COLO668 (cell line): ENCODE measurements around the gene COPA.
A peak's percentile ranks its signal among the peaks of the same experiment; 100 is the strongest.

Experiments
- DNase-seq: peaks from one replicate; lab custom pipeline; 2025; ENCODE audit not compliant: unreplicated experiment; lab: John Stamatoyannopoulos, UW

The COPA gene

GRCh38 chr1:160363010-160363409 is 20.0 kb upstream of the COPA start:
- DNase-seq: no peak

- no peak for DNase-seq
Observed at GRCh38 chr1:160362168-160362957, 19.3 kb upstream of the COPA start.

- DNase-seq: no peak
Observed at GRCh38 chr1:160361814-160362167, 18.7 kb upstream of the COPA start.

- no peak for DNase-seq
Observed at GRCh38 chr1:160361199-160361598, 18.1 kb upstream of the COPA start.

- no peak for DNase-seq
Observed at GRCh38 chr1:160360227-160360695, 17.2 kb upstream of the COPA start.

- DNase-seq: no peak
Observed at GRCh38 chr1:160359559-160360226, 16.6 kb upstream of the COPA start.

DNA sequence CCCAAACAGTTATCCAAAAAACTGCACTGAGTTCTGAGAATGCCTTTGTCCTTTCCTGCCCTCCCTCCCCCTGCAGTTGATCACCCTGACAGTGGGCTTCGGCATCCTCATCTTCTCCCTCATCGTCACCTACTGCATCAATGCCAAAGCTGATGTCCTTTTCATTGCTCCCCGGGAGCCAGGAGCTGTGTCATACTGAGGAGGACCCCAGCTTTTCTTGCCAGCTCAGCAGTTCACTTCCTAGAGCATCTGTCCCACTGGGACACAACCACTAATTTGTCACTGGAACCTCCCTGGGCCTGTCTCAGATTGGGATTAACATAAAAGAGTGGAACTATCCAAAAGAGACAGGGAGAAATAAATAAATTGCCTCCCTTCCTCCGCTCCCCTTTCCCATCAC is 15.0 kb upstream of the COPA start:
- DNase-seq: no peak

DNA sequence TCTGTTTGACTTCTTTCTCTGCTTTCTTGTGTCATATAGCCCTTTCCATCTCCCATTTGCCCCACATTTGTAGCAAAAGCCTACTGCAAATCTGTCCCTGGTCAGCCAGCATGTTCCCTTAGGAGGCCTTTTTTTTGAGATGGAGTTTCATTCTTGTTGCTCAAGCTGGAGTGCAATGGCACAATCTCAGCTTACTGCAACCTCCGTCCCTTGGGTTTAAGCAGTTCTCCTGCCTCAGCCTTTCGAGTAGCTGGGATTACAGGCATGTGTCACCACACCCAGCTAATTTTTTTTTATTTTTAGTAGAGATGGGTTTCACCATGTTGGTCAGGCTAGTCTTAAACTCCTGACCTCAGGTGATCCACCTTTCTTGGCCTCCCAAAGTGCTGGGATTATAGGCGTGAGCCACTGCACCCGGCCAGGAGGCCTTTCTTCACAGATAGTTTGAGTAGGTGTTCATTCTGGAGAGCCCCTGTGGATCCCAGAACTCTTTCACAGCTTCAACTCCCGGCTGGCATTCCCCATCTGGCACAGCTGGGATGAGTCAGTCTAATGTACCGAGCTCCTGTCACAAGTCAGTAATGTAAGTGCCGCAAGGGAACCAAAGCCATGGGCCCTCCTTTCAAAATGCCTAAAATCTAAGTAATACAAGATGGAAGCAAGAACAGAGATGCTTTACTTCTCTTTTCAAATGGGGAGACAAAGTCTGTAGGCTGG is 14.4 kb upstream of the COPA start:
- no peak for DNase-seq

DNA sequence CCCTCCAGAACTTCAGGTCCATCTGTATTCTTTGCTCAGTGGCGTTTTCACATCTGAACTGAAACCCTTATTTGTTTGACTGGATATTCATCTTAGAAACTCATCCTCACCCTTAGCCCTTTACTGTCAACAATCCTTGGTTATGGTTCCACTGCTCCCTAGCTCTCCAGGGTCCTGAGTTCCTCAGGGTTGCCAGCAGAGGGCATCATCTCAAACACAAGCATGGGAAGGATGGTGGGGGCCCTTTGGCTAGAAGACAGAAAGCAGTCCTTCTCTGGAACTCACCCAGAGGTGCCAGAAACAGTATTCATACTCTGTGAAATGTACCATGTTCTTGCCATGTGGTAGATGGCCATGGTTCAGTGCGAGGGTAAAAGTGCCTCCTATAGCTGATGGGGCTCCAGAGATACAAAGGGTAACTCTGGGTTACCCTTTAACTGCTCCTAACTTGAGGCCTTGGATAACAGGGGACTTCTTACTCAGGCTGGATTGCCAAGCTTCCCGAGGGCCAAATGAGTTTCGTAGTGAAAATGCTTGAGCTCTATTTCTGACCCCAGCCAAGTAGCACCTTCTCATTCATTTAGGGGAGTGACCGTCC is 11.4 kb upstream of the COPA start:
- no peak for DNase-seq

DNA sequence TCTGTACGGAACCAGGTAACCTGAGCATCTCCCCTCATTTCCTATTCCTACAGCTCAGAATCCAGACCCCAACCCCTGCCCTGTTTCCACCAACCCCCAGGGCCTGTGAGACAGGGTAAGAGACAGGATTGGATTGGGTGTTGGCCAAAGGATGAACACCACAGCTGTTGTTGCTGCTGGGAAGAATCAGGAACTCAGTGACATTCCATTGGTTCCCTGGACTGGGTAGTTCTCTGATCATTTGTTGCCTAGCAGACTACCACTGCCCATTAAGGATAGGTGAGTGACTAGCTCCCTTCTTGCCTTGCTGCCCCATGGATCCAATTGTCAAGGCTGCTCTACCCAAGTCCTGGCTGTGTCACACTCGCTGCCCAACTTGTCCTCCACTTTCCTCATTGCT is 10.2 kb upstream of the COPA start:
- no peak for DNase-seq

GRCh38 chr1:160352555-160352954 is 9.5 kb upstream of the COPA start:
- no peak for DNase-seq

GRCh38 chr1:160351629-160352028 is 8.6 kb upstream of the COPA start:
- no peak for DNase-seq

- DNase-seq: no peak
Observed at GRCh38 chr1:160346958-160347357, 3.9 kb upstream of the COPA start.

- no peak for DNase-seq
Observed at GRCh38 chr1:160346463-160346862, 3.4 kb upstream of the COPA start.

DNA sequence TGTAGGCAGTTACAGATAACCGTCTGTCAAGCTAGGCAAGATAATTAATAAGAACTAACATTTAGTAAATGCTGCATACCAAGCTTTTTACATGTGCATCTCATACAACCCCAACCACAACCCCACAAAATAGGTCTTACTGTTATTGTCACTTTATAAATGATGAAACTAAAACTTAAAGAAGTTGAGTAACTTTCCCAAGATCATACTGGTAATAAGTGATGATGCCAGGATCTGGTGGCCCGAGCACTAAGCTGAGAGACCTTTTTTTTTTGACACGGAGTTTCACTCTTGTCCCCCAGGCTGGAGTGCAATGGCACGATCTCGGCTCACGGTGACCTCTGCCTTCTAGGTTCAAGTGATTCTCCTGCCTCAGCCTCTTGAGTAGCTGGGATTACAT is 1.9 kb upstream of the COPA start:
- DNase-seq: no peak

GRCh38 chr1:160344241-160344640 is 1.2 kb upstream of the COPA start:
- DNase-seq: no peak

DNA sequence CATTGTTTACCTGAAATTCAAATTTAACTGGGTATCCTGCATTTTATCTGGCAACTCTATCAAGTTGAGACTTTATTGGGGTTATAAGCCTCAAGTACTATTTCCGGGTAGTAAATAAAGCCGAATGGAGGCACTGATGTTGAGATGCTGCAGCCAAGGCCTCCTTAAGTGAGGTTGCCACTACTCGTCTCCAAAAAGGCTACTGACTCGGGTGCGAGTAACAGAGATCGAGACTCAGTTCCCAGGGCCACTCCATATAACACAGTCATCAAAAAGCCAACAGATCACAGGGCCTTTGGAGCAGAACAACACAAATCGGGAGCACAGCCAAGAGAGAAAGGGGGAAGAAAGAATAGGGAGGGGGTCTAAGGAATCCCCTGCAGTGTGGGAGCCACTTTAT is 524 bp downstream of the COPA start:
- DNase-seq: no peak

- no peak for DNase-seq
Observed at GRCh38 chr1:160340866-160341265, 2.2 kb downstream of the COPA start.

- DNase-seq: no peak
Observed at GRCh38 chr1:160340146-160340545, 2.9 kb downstream of the COPA start.

GRCh38 chr1:160338580-160338979 is 4.5 kb downstream of the COPA start:
- DNase-seq: no peak

DNA sequence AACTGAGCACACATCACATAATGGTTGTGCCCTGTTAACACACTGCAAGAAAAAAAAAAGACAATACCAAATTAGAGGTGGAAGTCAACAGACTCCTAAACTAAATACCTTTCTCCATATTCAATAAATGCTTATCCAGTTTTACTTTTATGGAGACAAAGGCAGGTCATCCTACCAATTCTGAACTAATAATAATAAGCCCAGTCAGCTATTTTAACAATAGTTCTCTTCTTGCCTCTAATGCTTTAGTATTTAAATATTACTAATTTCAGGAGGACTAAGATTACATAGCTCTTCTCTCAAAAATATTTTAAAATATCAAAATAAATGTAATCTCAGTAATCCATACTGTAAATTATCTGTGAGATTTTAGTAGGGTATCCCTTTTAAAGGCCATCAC is 10.5 kb downstream of the COPA start:
- DNase-seq: no peak

DNA sequence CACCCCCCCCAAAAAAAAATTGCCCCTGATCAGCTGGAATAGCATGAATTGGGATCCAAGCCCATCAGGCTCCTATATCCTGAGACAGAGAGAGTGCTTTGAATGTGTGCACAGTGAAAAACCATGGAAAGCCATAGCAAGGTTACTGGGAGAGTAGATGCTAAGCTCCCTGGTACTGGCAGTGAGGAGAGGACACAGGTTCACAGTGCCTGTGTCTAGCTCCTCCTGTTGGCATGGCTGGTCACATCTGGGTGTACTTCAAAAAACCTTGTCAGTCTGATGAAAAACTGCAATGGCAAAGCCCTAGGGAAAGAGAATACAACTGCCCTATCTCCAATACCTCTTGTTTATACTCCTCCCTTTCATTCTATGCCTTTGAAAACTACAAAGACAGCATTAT is 12.9 kb downstream of the COPA start:
- peak; percentile 11 for DNase-seq
